Measurements from ENCODE around the gene CPEB3. TPM values are rescaled to one million over a fixed set of nuclear protein-coding genes. Genes with fewer than 3 reads are reported as not detected.

CPEB3 gene
- total RNA-seq, 1 experiment from 2014 or later, result 1.0 TPM

- peaks cover 0 to 2% (median 0%) of the 10 kb centered on the region in 3 experiments; a peak in 2 of 7 replicates for H3K36me3 Mint-ChIP-seq (ENCODE audit: insufficient read depth in 1 of 3, low read depth in 3 of 3)
- Histone ChIP-seq H3K4me1 (ENCODE audit: insufficient read depth, low read length) (no peaks in the 10 kb centered on the region), H3K23me2 (ENCODE audit: insufficient read length, low read depth, low read length, poor library complexity, severe bottlenecking) (peaks cover 22% of the 10 kb centered on the region), H3K9me3 (ENCODE audit: control insufficient read depth, low read depth, low read length) (no peaks in the 10 kb centered on the region), H3K56ac (ENCODE audit: insufficient read length, low read depth, low read length) (no peak overlapping the region), H3K4ac (ENCODE audit: low read depth, low read length) (no peak overlapping the region), H2BK120ac (ENCODE audit: low read depth, low read length, poor library complexity, severe bottlenecking) (no peak overlapping the region), H3K79me2 (ENCODE audit: insufficient read depth, low read length) (no peaks in the 10 kb centered on the region), H3K14ac (ENCODE audit: insufficient read depth, low read length) (no peak overlapping the region), H3K23ac (ENCODE audit: insufficient read length, low read depth, low read length) (no peak overlapping the region), H4K8ac (replicated peaks; ENCODE audit: insufficient read length, low read depth, low read length) (no peak overlapping the region), H2AFZ (ENCODE audit: low read length) (peak overlapping the region; percentile 69), H3K27me3 (ENCODE audit: insufficient read depth, low read length) (peaks cover 18% of the 10 kb centered on the region; the same call in 1 of the 2 replicates), H3K9ac (ENCODE audit: extremely low read depth, insufficient read length, low read length) (peak overlapping the region; percentile 43), H2AK5ac (ENCODE audit: insufficient read length, low read length) (no peak overlapping the region), H2BK20ac (ENCODE audit: low read depth, low read length, poor library complexity, severe bottlenecking) (no peak overlapping the region), H2BK12ac (ENCODE audit: insufficient read length, low read depth, low read length) (peak overlapping the region; percentile 87), H4K20me1 (ENCODE audit: control insufficient read depth, insufficient read depth, insufficient read length) (no peaks in the 10 kb centered on the region), H3K27ac (ENCODE audit: insufficient read length, low read depth, low read length) (no peak overlapping the region), H3T11ph (ENCODE audit: low read length) (no peak overlapping the region), H2BK5ac (ENCODE audit: insufficient read length, low read length) (no peak overlapping the region), H3K79me1 (ENCODE audit: insufficient read depth, low read depth, low read length, poor library complexity, severe bottlenecking) (no peaks in the 10 kb centered on the region), H3K4me2 (ENCODE audit: insufficient read depth, insufficient read length, low read length) (peak overlapping the region; percentile 99), H3K18ac (ENCODE audit: insufficient read length, low read depth, low read length) (peak overlapping the region; percentile 67), H4K91ac (ENCODE audit: insufficient read length, low read depth, low read length) (no peak overlapping the region), H4K5ac (ENCODE audit: insufficient read length, low read depth, low read length) (no peak overlapping the region), H2BK15ac (ENCODE audit: low read depth, low read length) (no peak overlapping the region)
- no peaks in the 10 kb centered on the region for H3K9me3 Mint-ChIP-seq
- H3K27ac Mint-ChIP-seq, result peak overlapping the region in 1 of 3 experiments; percentile 76; a peak in 2 of 7 replicates
- DNase-seq, result peak; percentile 58
- no peak for TF ChIP-seq CTCF (conservative IDR thresholded peaks at IDR 0.05)
- peaks cover 63% of the 10 kb centered on the region for H3K27me3 Mint-ChIP-seq (ENCODE audit: low read depth)
- H3K4me3 Mint-ChIP-seq, result peak overlapping the region; percentile 78 to 87
- H3K4me1 Mint-ChIP-seq, result peaks cover 27 to 38% of the 10 kb centered on the region in 2 experiments
- no CpG with 5 or more reads among the region's 28 CpGs for WGBS (ENCODE audit: extremely low coverage, insufficient read length, low lambda C conversion rate)
These were observed 50.4 kb downstream of the CPEB3 start for GRCh38 chr10:92240289-92241157.
